Keratinocyte (primary cell): Measurements from ENCODE around the gene SPINT1. TPM values are rescaled to one million over a fixed set of nuclear protein-coding genes. Genes with fewer than 3 reads are reported as not detected.

Experiments
- DNase-seq: peaks from one replicate; pipeline ENCODE4 v3.0.0-alpha.2; 2011; ENCODE audit warnings: low read depth, missing footprints, low spot score
- FAIRE-seq: peaks from 2 replicates; lab custom pipeline; 2011; peaks lifted over from hg19 to GRCh38; lab: Jason Lieb, UNC
- H2AFZ ChIP-seq: 2 replicates; pipeline ENCODE4 v1.6.0; 2012; ENCODE audit warnings: low read length, control low read depth, inconsistent platforms; ENCODE audit not compliant: control insufficient read depth
- H3K27ac ChIP-seq: 2 replicates; pipeline ENCODE4 v1.5.1; 2011; ENCODE audit warnings: low read length; ENCODE audit not compliant: control insufficient read depth, insufficient read depth
- H3K27me3 ChIP-seq: 3 replicates; pipeline ENCODE4 v1.6.0; 2011; ENCODE audit warnings: low read length; ENCODE audit not compliant: control insufficient read depth, insufficient read depth; ENCODE audit errors: extremely low read depth
- H3K36me3 ChIP-seq, 2 experiments: 2 replicates in 1 of 2; 3 replicates in 1 of 2; pipeline ENCODE4 v1.5.1; 2011; ENCODE audit warnings: low read length in 2 of 2, mild to moderate bottlenecking in 1 of 2; ENCODE audit not compliant: control insufficient read depth in 2 of 2, insufficient read depth in 2 of 2; ENCODE audit errors: extremely low read depth in 1 of 2
- H3K4me1 ChIP-seq: 3 replicates; pipeline ENCODE4 v1.5.1; 2011; ENCODE audit warnings: low read length; ENCODE audit not compliant: control insufficient read depth, insufficient read depth; ENCODE audit errors: extremely low read depth
- H3K4me2 ChIP-seq: 3 replicates; pipeline ENCODE4 v1.6.0; 2011; ENCODE audit warnings: low read depth, low read length; ENCODE audit not compliant: control insufficient read depth, insufficient read depth; ENCODE audit errors: extremely low read depth
- H3K4me3 ChIP-seq, 3 experiments: fragments of 200-600 bp in 1 of 3; sonication (generic) in 1 of 3; 2 replicates in 2 of 3; 3 replicates in 1 of 3; pipeline ENCODE4 v1.5.1; 2011 to 2016; ENCODE audit warnings: low read length in 3 of 3, mild to moderate bottlenecking in 3 of 3, control low read depth in 2 of 3, inconsistent platforms in 1 of 3, low read depth in 1 of 3, mixed read lengths in 1 of 3, mixed run types in 1 of 3, moderate library complexity in 1 of 3; ENCODE audit not compliant: control insufficient read depth in 2 of 3, insufficient read depth in 2 of 3; ENCODE audit errors: extremely low read depth in 1 of 3
- H3K79me2 ChIP-seq: 2 replicates; pipeline ENCODE4 v1.6.0; 2012; ENCODE audit warnings: low read length; ENCODE audit not compliant: control insufficient read depth, insufficient read depth
- H3K9ac ChIP-seq: 3 replicates; pipeline ENCODE4 v1.6.0; 2011; ENCODE audit warnings: low read length; ENCODE audit not compliant: control insufficient read depth, insufficient read depth; ENCODE audit errors: extremely low read depth
- H3K9me1 ChIP-seq: 3 replicates; pipeline ENCODE4 v1.6.0; 2011; ENCODE audit warnings: low read length; ENCODE audit not compliant: control insufficient read depth, insufficient read depth; ENCODE audit errors: extremely low read depth
- H3K9me3 ChIP-seq: 2 replicates; pipeline ENCODE4 v1.5.1; 2012; ENCODE audit warnings: low read depth, low read length; ENCODE audit not compliant: control insufficient read depth
- H4K20me1 ChIP-seq: 3 replicates; pipeline ENCODE4 v1.6.0; 2011; ENCODE audit warnings: low read length; ENCODE audit not compliant: control insufficient read depth, insufficient read depth; ENCODE audit errors: extremely low read depth
- EZH2 ChIP-seq: IDR thresholded peaks from one replicate; pipeline ENCODE4 v1.6.1; 2012; ENCODE audit warnings: inconsistent platforms, mild to moderate bottlenecking, low read length, moderate library complexity
- dilution Hi-C: fragments of 300-500 bp; cut with MboI; formaldehyde crosslinking; loops from one replicate; pipeline ENCODE4 v1.7.0; 2020; ENCODE audit warnings: low sequenced_read_pairs; ENCODE audit not compliant: extremely low pct_ligation_motif_present
- polyA plus RNA-seq, 5 experiments: library from polyadenylated mRNA; depleted of rRNA in 3 of 5; stranded (reverse) in 3 of 5; stranded (forward) in 1 of 5; unstranded in 1 of 5; fragments of >200 nt; gene quantifications; 1 replicate in 1 of 5; 2 replicates in 3 of 5; 3 replicates in 1 of 5; pipeline versions ENCODE4 v1.2.1 to v1.2.3, GENCODE V29; 2011 to 2012; ENCODE audit warnings: missing spikeins in 2 of 5, low read depth in 1 of 5, low replicate concordance in 1 of 5
- TF ChIP-seq, protein P1 (sequence below), 3 experiments: IDR thresholded peaks in 1 of 3; conservative IDR thresholded peaks in 1 of 3; optimal IDR thresholded peaks in 1 of 3; 2 replicates in 2 of 3; 3 replicates in 1 of 3; pipeline versions ENCODE3 to v1.5.1; 2011; ENCODE audit warnings: low read length in 3 of 3, mild to moderate bottlenecking in 3 of 3, moderate library complexity in 2 of 3, control low read depth in 1 of 3, inconsistent platforms in 1 of 3; ENCODE audit not compliant: insufficient read depth in 2 of 3; ENCODE audit errors: extremely low read depth in 1 of 3

The SPINT1 gene
- polyA plus RNA-seq, 1 donor (not counting 4 experiments of a cell fraction or from before 2014, with no cell fraction given): 40.9 TPM

- dilution Hi-C loops: no loop called here
- Histone ChIP-seq H3K27ac (no peak overlapping the region), H3K36me3 (peaks cover 54 to 65% of the 10 kb centered on the region in 2 experiments), H3K79me2 (peaks cover 46% of the 10 kb centered on the region), H3K4me3 (no peak overlapping the region), H3K9me3 (no peaks in the 10 kb centered on the region), H3K4me1 (peaks cover 12% of the 10 kb centered on the region), H3K27me3 (no peaks in the 10 kb centered on the region), H3K9ac (no peak overlapping the region), H3K9me1 (no peaks in the 10 kb centered on the region), H3K4me2 (no peak overlapping the region), H2AFZ (no peak overlapping the region), H4K20me1 (peaks cover 5% of the 10 kb centered on the region)
- FAIRE-seq: no peak
- no peak for DNase-seq
- no peak for TF ChIP-seq EZH2
- TF ChIP-seq, protein P1, sequence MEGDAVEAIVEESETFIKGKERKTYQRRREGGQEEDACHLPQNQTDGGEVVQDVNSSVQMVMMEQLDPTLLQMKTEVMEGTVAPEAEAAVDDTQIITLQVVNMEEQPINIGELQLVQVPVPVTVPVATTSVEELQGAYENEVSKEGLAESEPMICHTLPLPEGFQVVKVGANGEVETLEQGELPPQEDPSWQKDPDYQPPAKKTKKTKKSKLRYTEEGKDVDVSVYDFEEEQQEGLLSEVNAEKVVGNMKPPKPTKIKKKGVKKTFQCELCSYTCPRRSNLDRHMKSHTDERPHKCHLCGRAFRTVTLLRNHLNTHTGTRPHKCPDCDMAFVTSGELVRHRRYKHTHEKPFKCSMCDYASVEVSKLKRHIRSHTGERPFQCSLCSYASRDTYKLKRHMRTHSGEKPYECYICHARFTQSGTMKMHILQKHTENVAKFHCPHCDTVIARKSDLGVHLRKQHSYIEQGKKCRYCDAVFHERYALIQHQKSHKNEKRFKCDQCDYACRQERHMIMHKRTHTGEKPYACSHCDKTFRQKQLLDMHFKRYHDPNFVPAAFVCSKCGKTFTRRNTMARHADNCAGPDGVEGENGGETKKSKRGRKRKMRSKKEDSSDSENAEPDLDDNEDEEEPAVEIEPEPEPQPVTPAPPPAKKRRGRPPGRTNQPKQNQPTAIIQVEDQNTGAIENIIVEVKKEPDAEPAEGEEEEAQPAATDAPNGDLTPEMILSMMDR (optimal IDR thresholded peaks at IDR 0.05 in 1 of 3, IDR thresholded peaks at IDR 0.05 in 1 of 3, conservative IDR thresholded peaks at IDR 0.05 in 1 of 3; ENCODE audit: extremely low read depth in 1 of 3, insufficient read depth in 2 of 3, low read length in 3 of 3): no peak
Measured at GRCh38 chr15:40852529-40852928, 8.7 kb downstream of the SPINT1 start.

- H2AFZ ChIP-seq: no peak overlapping the region
- no peak for FAIRE-seq
- no peak overlapping the region for H3K9ac ChIP-seq
- H3K36me3 ChIP-seq: peaks cover 55 to 60% of the 10 kb centered on the region in 2 experiments
- no peaks in the 10 kb centered on the region for H3K9me3 ChIP-seq
- no peak overlapping the region for H3K27ac ChIP-seq
- TF ChIP-seq, protein P1 (optimal IDR thresholded peaks at IDR 0.05 in 1 of 3, IDR thresholded peaks at IDR 0.05 in 1 of 3, conservative IDR thresholded peaks at IDR 0.05 in 1 of 3; ENCODE audit: extremely low read depth in 1 of 3, insufficient read depth in 2 of 3, low read length in 3 of 3): no peak
- TF ChIP-seq EZH2: no peak
- no peak overlapping the region for H3K4me2 ChIP-seq
- peaks cover 38% of the 10 kb centered on the region for H3K79me2 ChIP-seq
- dilution Hi-C loops: no loop called here
- no peak for DNase-seq
- H3K27me3 ChIP-seq: no peaks in the 10 kb centered on the region
- H3K9me1 ChIP-seq: no peaks in the 10 kb centered on the region
- peaks cover 7% of the 10 kb centered on the region for H3K4me1 ChIP-seq
- H4K20me1 ChIP-seq: no peaks in the 10 kb centered on the region
- no peak overlapping the region for H3K4me3 ChIP-seq
Measured at GRCh38 chr15:40853241-40853890, 9.5 kb downstream of the SPINT1 start.
